ENCODE data around the gene SZT2. TPM values are rescaled to one million over a fixed set of nuclear protein-coding genes. Genes with fewer than 3 reads are reported as not detected.
"Not testable (repeated sequence)": the region's sequence is repeated elsewhere in the genome, so short reads cannot be mapped to it uniquely, and the experiment has no call there.

SZT2 gene
- total RNA-seq, 2 donors from 2014 or later: 52.1 to 52.2 TPM

- peaks cover 17 to 19% of the 10 kb centered on the region in 2 donors for H3K36me3 Mint-ChIP-seq
- peaks cover 0 to 3% of the 10 kb centered on the region in 2 donors for H3K9me3 Mint-ChIP-seq
- DNase-seq (ENCODE audit: low spot score in 2 of 2): peak in 1 of 2 donors; percentile 43
- peak overlapping the region; percentile 40 to 84 for H3K27ac Mint-ChIP-seq
- ATAC-seq: no peak
These were observed 61.5 kb downstream of the SZT2 start for GRCh38 chr1:43451157-43451591.

- peak overlapping the region; percentile 48 to 77 for H3K27ac Mint-ChIP-seq
- DNase-seq (ENCODE audit: low spot score in 2 of 2) (peak in 1 of 2 donors; percentile 49), ATAC-seq (no peak)
- H3K9me3 Mint-ChIP-seq: peaks cover 0 to 3% of the 10 kb centered on the region in 2 donors
- H3K36me3 Mint-ChIP-seq: peaks cover 17 to 19% of the 10 kb centered on the region in 2 donors
These were observed 62.2 kb downstream of the SZT2 start for GRCh38 chr1:43451701-43452532.

- peak overlapping the region; percentile 48 to 96 for H3K27ac Mint-ChIP-seq
- H3K9me3 Mint-ChIP-seq: peaks cover 0 to 3% of the 10 kb centered on the region in 2 donors
- ATAC-seq: peak; percentile 1 to 3
- DNase-seq (ENCODE audit: low spot score in 2 of 2): peak in 1 of 2 donors; percentile 52
- H3K36me3 Mint-ChIP-seq: peaks cover 17 to 19% of the 10 kb centered on the region in 2 donors
These were observed 63.2 kb downstream of the SZT2 start for GRCh38 chr1:43452789-43453441.

- peak within 1 kb of the TSS; percentile 91 to 96 for H3K27ac Mint-ChIP-seq
- H3K9me3 Mint-ChIP-seq: peaks cover 0 to 3% of the 10 kb centered on the region in 2 donors
- H3K36me3 Mint-ChIP-seq: peaks cover 17 to 19% of the 10 kb centered on the region in 2 donors
- DNase-seq (ENCODE audit: low spot score in 2 of 2): peak; percentile 70 to 75
- peak; percentile 63 to 74 for ATAC-seq
These were observed 64.0 kb downstream of the SZT2 start, which contains the start of gene HYI for GRCh38 chr1:43453442-43454269. Gene HYI, minus strand, starts transcription at chr1:43453931. Its CDS starts 138 bp downstream, at chr1:43453793.

GRCh38 chr1:43454270-43455011 is 64.7 kb downstream of the SZT2 start:
- peak overlapping the region; percentile 76 to 91 for H3K27ac Mint-ChIP-seq
- ATAC-seq (peak; percentile 88 to 95), DNase-seq (ENCODE audit: low spot score in 2 of 2) (peak; percentile 72 to 83)
- peaks cover 0 to 3% of the 10 kb centered on the region in 2 donors for H3K9me3 Mint-ChIP-seq
- H3K36me3 Mint-ChIP-seq: peaks cover 13 to 17% of the 10 kb centered on the region in 2 donors

GRCh38 chr1:43455213-43455889 is 65.7 kb downstream of the SZT2 start:
- ATAC-seq (no peak), DNase-seq (ENCODE audit: low spot score in 2 of 2) (no peak)
- H3K27ac Mint-ChIP-seq: no peak overlapping the region
- peaks cover 0 to 3% of the 10 kb centered on the region in 2 donors for H3K9me3 Mint-ChIP-seq
- peaks cover 13 to 17% of the 10 kb centered on the region in 2 donors for H3K36me3 Mint-ChIP-seq

GRCh38 chr1:43458379-43458778 is 68.7 kb downstream of the SZT2 start:
- DNase-seq (ENCODE audit: low spot score in 2 of 2); ATAC-seq; H3K9me3 Mint-ChIP-seq; H3K36me3 Mint-ChIP-seq; H3K27ac Mint-ChIP-seq: not testable (repeated sequence)

- no peak for ATAC-seq
These were observed 71.4 kb downstream of the SZT2 start for GRCh38 chr1:43460988-43461693.

GRCh38 chr1:43463479-43463878 is 73.8 kb downstream of the SZT2 start:
- ATAC-seq: no peak
- Mint-ChIP-seq H3K36me3 (no peaks in the 10 kb centered on the region), H3K27ac (no peak overlapping the region), H3K9me3 (no peaks in the 10 kb centered on the region)
- no peak for DNase-seq (ENCODE audit: low spot score in 2 of 2)

More at GRCh38 chr1:43460988-43461693, 71.4 kb downstream of the SZT2 start:
- Mint-ChIP-seq H3K9me3 (no peaks in the 10 kb centered on the region), H3K27ac (no peak overlapping the region), H3K36me3 (no peaks in the 10 kb centered on the region)
- no peak for DNase-seq (ENCODE audit: low spot score in 2 of 2)

- no peak for DNase-seq (ENCODE audit: low spot score in 2 of 2)
- peak overlapping the region in 1 of 2 donors; percentile 21 for H3K27ac Mint-ChIP-seq
- no peak for ATAC-seq
- no peaks in the 10 kb centered on the region for H3K36me3 Mint-ChIP-seq
- H3K9me3 Mint-ChIP-seq: no peaks in the 10 kb centered on the region
These were observed 75.2 kb downstream of the SZT2 start for GRCh38 chr1:43464681-43465504.

- no peak for DNase-seq (ENCODE audit: low spot score in 2 of 2)
- no peaks in the 10 kb centered on the region for H3K9me3 Mint-ChIP-seq
- H3K36me3 Mint-ChIP-seq: no peaks in the 10 kb centered on the region
- no peak for ATAC-seq
- peak overlapping the region in 1 of 2 donors; percentile 21 for H3K27ac Mint-ChIP-seq
These were observed 75.9 kb downstream of the SZT2 start for GRCh38 chr1:43465505-43466067.

GRCh38 chr1:43466403-43466802 is 76.7 kb downstream of the SZT2 start:
- DNase-seq (ENCODE audit: low spot score in 2 of 2): no peak
- ATAC-seq: no peak
- Mint-ChIP-seq H3K9me3 (no peaks in the 10 kb centered on the region), H3K36me3 (no peaks in the 10 kb centered on the region), H3K27ac (no peak overlapping the region)

- H3K36me3 Mint-ChIP-seq: no peaks in the 10 kb centered on the region
- DNase-seq (ENCODE audit: low spot score in 2 of 2): no peak
- ATAC-seq: no peak
- no peak overlapping the region for H3K27ac Mint-ChIP-seq
- no peaks in the 10 kb centered on the region for H3K9me3 Mint-ChIP-seq
These were observed 78.7 kb downstream of the SZT2 start for GRCh38 chr1:43468414-43468813.

GRCh38 chr1:43469932-43470331 is 80.2 kb downstream of the SZT2 start:
- H3K27ac Mint-ChIP-seq: no peak overlapping the region

More at GRCh38 chr1:43469932-43470331, 80.2 kb downstream of the SZT2 start:
- DNase-seq (ENCODE audit: low spot score in 2 of 2) (no peak), ATAC-seq (no peak)
- Mint-ChIP-seq H3K9me3 (no peaks in the 10 kb centered on the region), H3K36me3 (no peaks in the 10 kb centered on the region)
